C4-2B (cell line): ENCODE results near the gene UGT1A3.

Experiments used
- H3K27ac ChIP-seq: fragments of 450-650 bp; 2 replicates; pipeline ENCODE4 v1.5.1; 2017
- CTCF ChIP-seq: fragments of 450-650 bp; conservative IDR thresholded peaks from 2 replicates; pipeline ENCODE4 v1.5.1; 2017; ENCODE audit warnings: mild to moderate bottlenecking
- ZFX ChIP-seq: fragments of 450-650 bp; IDR thresholded peaks from 2 replicates; pipeline ENCODE4 v1.6.1; 2017

Gene UGT1A3

GRCh38 chr2:233819884-233820773, 91.3 kb downstream of the UGT1A3 start:
- no peak overlapping the region for H3K27ac ChIP-seq
- TF ChIP-seq ZFX (no peak), CTCF (no peak)

DNA sequence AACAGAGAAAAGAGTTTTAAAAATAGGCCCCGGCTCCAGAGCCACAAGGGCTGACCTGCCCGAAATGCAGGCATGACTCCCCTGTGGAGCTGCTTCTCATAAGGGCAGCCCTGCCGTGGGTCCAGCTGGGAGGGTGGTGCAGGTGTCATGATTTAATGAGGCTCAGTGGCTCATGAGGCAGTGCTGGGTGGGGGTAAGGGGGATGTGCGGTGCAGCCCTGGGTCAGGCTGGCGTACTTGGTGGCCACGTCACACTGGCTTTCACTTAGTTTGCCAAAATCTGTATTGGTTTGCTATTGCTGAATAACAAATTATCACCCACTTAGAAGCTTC, 91.9 kb downstream of the UGT1A3 start:
- TF ChIP-seq CTCF (no peak), ZFX (no peak)

DNA sequence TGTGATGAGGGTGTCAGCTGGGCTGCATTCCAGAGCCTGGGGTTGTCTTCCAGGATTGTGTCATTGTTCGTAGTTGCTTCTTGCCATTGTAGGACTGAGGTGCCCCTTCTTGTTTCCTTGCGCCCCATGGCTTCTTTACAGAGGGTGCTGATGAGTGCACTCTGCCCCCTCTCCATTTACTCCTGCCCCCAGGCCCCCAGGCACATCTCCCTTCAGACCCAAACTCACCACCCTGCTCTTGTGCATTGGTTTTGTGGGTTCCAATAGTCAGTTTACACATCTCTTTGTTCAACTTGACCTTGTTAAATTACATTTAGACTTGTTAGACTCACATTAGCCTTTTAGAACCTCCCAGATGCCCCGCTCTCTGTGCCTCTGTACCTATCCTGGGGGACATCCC, 92.4 kb downstream of the UGT1A3 start:
- H3K27ac ChIP-seq, result no peak overlapping the region
- TF ChIP-seq CTCF (no peak), ZFX (no peak)

More for the DNA sequence above, 91.9 kb downstream of the UGT1A3 start:
- H3K27ac ChIP-seq, result no peak overlapping the region

DNA sequence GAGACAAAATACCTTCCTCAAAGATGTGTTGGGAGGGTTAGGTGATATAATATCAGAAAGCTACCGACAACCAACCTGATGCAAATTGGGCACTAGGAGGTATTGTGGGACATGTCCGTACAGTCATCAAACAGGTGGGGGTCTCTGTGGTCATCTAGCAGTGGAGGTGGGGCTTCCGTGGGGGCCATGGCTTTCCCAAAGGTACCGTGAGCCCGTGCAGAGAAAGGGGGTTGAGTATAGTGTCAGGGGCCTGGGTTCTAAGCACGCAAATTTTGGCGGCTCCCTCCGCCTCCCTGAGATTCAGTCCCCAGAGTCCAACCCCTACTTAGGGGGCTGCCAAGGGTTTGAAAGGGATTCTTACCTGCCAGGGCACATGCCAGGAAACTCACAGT, 92.9 kb downstream of the UGT1A3 start:
- H3K27ac ChIP-seq, result no peak overlapping the region
- TF ChIP-seq CTCF, result no peak
- no peak for TF ChIP-seq ZFX

DNA sequence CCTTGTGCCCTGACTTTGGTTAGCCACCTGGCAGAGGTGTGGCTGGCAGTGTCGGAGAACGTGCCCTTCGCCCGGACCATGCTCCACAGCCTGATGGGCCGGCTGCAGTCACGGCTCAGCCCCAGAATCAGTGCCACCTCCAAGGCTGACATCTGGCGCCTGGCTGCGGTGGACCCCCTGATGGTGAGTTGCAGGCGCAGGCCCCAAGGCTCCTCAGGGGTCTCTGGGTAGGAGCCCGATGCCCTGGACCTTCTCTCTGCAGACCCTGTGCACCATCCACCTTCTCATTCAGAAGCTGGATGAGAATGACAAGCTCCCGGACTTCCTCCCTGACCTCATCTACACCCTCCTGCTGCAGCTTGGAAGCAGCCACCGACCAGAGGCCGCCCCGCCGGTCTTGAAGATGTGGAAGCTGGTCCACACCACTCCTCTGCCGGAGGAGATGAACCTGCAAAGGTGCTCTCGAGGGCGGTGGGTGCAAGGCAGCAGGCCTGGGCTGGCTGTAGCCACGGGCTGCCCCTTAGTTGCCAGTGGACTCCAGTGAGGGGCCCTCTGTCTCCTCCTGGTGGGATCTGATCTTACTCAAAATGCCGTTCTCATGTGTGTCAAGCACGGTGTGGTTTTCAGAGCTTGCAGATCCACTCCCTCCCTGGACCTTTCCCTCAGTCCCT, 93.4 kb downstream of the UGT1A3 start:
- TF ChIP-seq ZFX (no peak), CTCF (no peak)
- H3K27ac ChIP-seq, result no peak overlapping the region
